Stimulated activated CD8-positive, alpha-beta memory T cell treated with anti-CD3 and anti-CD28 coated beads, Interleukin-2, amount 100 ng/mL, for 1 hour (primary cell): Measurements from ENCODE around the gene NMNAT1.
"Not testable (repeated sequence)": the region's sequence is repeated elsewhere in the genome, so short reads cannot be mapped to it uniquely, and the experiment has no call there.

Source experiments
- DNase-seq, 2 donors: peaks; one replicate each; pipeline ENCODE4 v3.0.0-alpha.2; 2020; ENCODE audit warnings: low read depth in 2 of 2

NMNAT1 gene

GRCh38 chr1:9920606-9921005 is 22.7 kb upstream of the NMNAT1 start:
- no peak for DNase-seq

- no peak for DNase-seq
These were observed 20.9 kb upstream of the NMNAT1 start for GRCh38 chr1:9922342-9922741.

- DNase-seq = no peak
These were observed 16.0 kb upstream of the NMNAT1 start for GRCh38 chr1:9927259-9927658.

GRCh38 chr1:9929431-9930385 is 13.6 kb upstream of the NMNAT1 start:
- DNase-seq = no peak

GRCh38 chr1:9942399-9942938 is 806 bp upstream of the NMNAT1 start:
- no peak for DNase-seq

GRCh38 chr1:9946315-9946714 is 3.0 kb downstream of the NMNAT1 start:
- no peak for DNase-seq

GRCh38 chr1:9957726-9958125 is 14.5 kb downstream of the NMNAT1 start:
- DNase-seq = no peak

- no peak for DNase-seq
These were observed 16.7 kb downstream of the NMNAT1 start for GRCh38 chr1:9960011-9960410.

- no peak for DNase-seq
These were observed 17.7 kb downstream of the NMNAT1 start for GRCh38 chr1:9960706-9961562.

GRCh38 chr1:9984253-9984652 is 41.0 kb downstream of the NMNAT1 start:
- DNase-seq = no peak

- DNase-seq = no peak
These were observed 41.7 kb downstream of the NMNAT1 start for GRCh38 chr1:9985001-9985400.

- no peak for DNase-seq
These were observed 46.5 kb downstream of the NMNAT1 start for GRCh38 chr1:9989773-9990172.

GRCh38 chr1:9990944-9991343 is 47.7 kb downstream of the NMNAT1 start:
- no peak for DNase-seq

- DNase-seq = no peak
These were observed 49.6 kb downstream of the NMNAT1 start for GRCh38 chr1:9992910-9993309.

GRCh38 chr1:9993561-9994075 is 50.3 kb downstream of the NMNAT1 start:
- no peak for DNase-seq

- DNase-seq = no peak
These were observed 53.6 kb downstream of the NMNAT1 start, which contains the start of gene RBP7 for GRCh38 chr1:9996624-9997582. Gene RBP7, plus strand, starts transcription at chr1:9997228. Its CDS starts 31 bp downstream, at chr1:9997259.

- no peak for DNase-seq
These were observed 57.9 kb downstream of the NMNAT1 start for GRCh38 chr1:10001016-10001665.

GRCh38 chr1:10005248-10005647 is 62.0 kb downstream of the NMNAT1 start:
- not testable (repeated sequence) for DNase-seq

- no peak for DNase-seq
These were observed 63.9 kb downstream of the NMNAT1 start for GRCh38 chr1:10007169-10007568.

GRCh38 chr1:10014016-10014415 is 70.7 kb downstream of the NMNAT1 start:
- DNase-seq = no peak
